Stimulated activated CD4-positive, alpha-beta T cell treated with anti-CD3 and anti-CD28 coated beads, Interleukin-1b, Interleukin-23, amount 100 ng/mL, for 4 hours (primary cell): ENCODE results near the gene STON1.
"Not testable (repeated sequence)": the region's sequence is repeated elsewhere in the genome, so short reads cannot be mapped to it uniquely, and the experiment has no call there.

Experiments
- DNase-seq, 2 donors: peaks; one replicate each; pipeline ENCODE4 v3.0.0-alpha.2; 2020; ENCODE audit warnings: low read depth in 2 of 2

STON1 gene

DNA sequence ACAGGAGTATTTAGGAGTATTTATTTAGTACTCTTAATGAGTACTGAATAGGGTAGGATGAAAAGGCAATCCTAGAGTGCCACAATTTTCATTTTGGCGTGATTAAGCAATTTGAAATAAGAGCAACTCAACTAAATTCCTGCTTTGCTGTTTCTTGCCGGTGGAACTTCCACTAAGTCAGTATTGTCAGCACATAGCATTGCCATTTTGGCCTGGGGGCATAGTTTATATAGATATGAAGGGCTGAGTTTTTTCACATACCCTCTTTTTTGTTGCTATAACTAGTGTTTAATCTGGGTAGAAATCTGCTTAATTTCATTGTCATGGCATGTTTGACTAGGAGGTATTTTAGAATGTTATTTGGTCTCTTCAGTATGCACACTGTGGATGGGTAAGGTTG is 89.6 kb downstream of the STON1 start:
- no peak for DNase-seq

GRCh38 chr2:48620604-48621003 is 90.7 kb downstream of the STON1 start:
- no peak for DNase-seq

DNA sequence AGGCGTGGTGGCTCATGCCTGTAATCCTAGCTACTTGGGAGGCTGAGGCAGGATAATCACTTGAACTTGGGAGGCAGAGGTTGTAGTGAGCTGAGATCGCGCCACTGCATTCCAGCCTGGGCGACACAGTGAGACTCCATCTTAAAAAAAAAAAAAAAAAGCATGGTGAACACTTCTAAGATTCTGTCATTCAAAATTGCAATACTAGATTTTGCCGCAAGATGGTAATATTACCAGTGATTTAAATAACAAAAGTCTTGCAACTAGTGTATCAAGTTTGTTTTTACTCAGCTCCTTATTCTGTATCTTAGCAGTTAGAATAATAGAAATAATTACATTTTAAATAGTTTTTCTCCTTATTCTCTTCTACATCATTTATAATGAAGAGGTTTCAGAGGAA is 92.7 kb downstream of the STON1 start:
- DNase-seq, result not testable (repeated sequence)

DNA sequence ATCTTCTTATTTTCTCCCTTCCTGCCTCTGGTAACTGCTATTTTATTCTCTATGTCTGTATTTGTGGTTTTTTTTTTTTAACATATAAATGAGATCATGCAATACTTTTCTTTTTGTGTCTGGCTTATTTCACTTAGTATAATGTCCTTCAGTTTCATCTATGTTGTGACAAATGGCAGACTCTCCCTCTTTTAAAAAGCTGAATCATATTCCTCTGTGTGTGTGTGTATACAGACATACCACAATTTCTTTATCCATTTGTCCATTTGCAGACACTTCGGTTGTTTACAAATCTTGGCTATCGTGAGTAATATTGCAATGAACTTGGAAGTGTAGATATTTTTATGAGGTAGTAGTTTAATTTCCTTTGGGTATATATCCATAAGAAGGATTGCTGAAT is 94.7 kb downstream of the STON1 start:
- no peak for DNase-seq

- no peak for DNase-seq
These were observed 96.1 kb downstream of the STON1 start for GRCh38 chr2:48626047-48626446.

DNA sequence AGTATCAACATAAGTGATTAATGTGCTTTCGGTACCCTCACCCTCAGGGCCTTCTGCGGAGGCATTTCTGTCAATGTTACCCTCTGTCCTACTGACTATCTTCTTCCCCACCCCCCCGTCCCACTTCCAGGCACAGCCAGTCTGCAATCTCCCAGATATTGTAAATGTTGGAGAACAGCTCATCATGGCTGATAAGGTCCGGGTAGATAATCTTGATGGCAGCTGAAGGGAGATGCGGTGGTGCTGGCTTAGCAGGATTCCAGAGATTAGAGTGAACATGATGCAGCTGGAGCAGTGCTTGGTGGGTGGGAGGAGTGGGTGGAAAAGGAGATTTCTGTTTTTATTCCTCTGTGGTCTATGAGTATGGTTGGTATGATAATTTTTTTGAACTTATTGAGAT is 103.2 kb downstream of the STON1 start:
- no peak for DNase-seq

- no peak for DNase-seq
These were observed 105.8 kb downstream of the STON1 start for GRCh38 chr2:48635786-48636185.

- DNase-seq, result no peak
These were observed 108.3 kb downstream of the STON1 start for GRCh38 chr2:48638261-48638660.
